NB4 (cell line): ENCODE data around the gene KIAA0319L.

Experiments
- DNase-seq: peaks from one replicate; pipeline ENCODE4 v3.0.0; 2010; ENCODE audit warnings: low read depth
- H3K4me3 ChIP-seq: one replicate; pipeline ENCODE4 v1.5.1; 2011; ENCODE audit warnings: mild to moderate bottlenecking, low read depth, low read length, moderate library complexity
- MYC ChIP-seq: IDR thresholded peaks from 2 replicates; pipeline ENCODE4 v1.6.1; 2011; ENCODE audit warnings: low read depth, low read length
- POLR2A ChIP-seq: IDR thresholded peaks from 2 replicates; pipeline ENCODE4 v1.6.1; 2011; ENCODE audit warnings: mild to moderate bottlenecking; ENCODE audit not compliant: insufficient read length; ENCODE audit errors: extremely low read depth
- TF ChIP-seq, protein P1 (sequence below): IDR thresholded peaks from one replicate; pipeline ENCODE4 v1.5.1; 2012; ENCODE audit warnings: low read depth, low read length
- TF ChIP-seq, protein P2 (sequence below): IDR thresholded peaks from 2 replicates; pipeline ENCODE4 v1.6.1; 2011; ENCODE audit warnings: low read depth, low read length

Gene KIAA0319L

DNA sequence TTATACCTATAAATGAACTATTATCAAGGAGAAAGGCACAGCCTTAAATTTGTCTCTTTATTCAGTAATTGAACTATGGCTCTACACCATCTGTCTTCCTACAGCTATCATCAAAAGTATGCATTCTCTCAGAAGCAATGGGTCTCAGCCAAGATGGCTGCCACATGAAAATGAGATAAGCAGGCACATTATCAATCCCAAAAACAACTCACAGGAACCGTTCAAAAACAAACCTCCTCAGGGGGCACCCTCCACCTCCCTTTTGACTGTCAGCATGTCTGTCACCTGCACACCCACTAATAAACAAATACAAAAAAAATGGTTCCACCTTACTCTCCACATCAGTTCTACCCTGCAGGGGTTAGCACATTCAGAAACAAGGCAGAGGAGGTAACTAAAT is 23.6 kb downstream of the KIAA0319L start:
- no peak for DNase-seq
- TF ChIP-seq, protein P1, sequence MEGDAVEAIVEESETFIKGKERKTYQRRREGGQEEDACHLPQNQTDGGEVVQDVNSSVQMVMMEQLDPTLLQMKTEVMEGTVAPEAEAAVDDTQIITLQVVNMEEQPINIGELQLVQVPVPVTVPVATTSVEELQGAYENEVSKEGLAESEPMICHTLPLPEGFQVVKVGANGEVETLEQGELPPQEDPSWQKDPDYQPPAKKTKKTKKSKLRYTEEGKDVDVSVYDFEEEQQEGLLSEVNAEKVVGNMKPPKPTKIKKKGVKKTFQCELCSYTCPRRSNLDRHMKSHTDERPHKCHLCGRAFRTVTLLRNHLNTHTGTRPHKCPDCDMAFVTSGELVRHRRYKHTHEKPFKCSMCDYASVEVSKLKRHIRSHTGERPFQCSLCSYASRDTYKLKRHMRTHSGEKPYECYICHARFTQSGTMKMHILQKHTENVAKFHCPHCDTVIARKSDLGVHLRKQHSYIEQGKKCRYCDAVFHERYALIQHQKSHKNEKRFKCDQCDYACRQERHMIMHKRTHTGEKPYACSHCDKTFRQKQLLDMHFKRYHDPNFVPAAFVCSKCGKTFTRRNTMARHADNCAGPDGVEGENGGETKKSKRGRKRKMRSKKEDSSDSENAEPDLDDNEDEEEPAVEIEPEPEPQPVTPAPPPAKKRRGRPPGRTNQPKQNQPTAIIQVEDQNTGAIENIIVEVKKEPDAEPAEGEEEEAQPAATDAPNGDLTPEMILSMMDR: no peak
- no peak for TF ChIP-seq MYC
- TF ChIP-seq POLR2A: no peak
- TF ChIP-seq, protein P2, sequence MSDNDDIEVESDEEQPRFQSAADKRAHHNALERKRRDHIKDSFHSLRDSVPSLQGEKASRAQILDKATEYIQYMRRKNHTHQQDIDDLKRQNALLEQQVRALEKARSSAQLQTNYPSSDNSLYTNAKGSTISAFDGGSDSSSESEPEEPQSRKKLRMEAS: no peak
- no peak overlapping the region for H3K4me3 ChIP-seq

DNA sequence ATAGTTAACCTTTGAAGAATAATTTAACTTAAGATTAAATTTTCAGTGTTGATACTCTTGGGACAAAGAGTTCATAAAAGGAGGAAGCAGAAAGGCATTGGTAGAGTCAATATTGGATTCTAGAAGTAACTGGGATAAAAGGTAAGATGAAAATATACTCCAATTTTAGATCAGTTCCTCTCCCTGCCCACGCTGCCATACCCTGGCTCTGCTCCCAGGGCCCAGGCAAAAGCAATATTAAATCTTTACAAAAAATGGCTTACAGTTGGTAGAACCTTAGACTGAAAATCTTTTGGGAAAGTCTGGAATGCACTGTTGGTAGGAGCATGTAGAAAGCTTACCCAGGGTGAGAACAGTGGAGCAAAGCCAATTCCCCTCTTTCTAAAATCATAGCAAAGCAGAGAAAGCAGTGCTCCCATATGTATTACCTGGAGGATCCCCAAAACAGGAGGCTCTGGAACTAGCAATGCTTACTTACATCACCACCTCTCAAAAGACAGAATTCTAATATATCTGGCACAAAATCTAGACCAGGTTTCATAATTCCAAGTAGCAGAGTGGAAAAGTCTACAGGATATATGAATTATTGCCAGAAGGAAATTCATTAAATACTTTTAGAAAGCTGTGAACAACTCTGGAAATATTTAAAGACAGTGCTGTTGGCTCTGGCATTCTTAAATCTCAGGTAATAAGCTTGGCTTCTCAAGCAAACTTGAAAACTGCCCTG is 24.5 kb downstream of the KIAA0319L start:
- TF ChIP-seq POLR2A: no peak
- TF ChIP-seq, protein P1: no peak
- no peak for TF ChIP-seq MYC
- TF ChIP-seq, protein P2: no peak
- no peak overlapping the region for H3K4me3 ChIP-seq
- no peak for DNase-seq

DNA sequence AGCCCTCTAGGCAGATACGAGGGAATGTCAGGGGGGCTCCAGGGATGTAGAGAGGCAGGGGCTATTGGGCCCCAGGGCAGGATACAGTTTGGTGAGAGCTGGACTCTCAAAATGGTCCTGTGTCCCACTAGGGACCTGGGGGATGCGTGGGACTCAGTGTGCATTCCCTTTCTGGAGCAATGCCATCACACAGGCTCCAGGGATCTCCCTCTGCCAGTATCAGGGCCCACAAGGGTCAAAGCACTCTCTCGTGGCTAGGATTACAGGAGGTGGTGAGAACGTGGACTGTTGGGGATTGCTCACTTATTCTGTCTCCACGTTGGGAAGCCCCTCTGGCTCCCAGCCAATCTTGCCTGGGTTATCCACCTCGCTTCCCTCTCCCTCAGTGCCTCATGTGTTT is 25.8 kb downstream of the KIAA0319L start:
- no peak overlapping the region for H3K4me3 ChIP-seq

DNA sequence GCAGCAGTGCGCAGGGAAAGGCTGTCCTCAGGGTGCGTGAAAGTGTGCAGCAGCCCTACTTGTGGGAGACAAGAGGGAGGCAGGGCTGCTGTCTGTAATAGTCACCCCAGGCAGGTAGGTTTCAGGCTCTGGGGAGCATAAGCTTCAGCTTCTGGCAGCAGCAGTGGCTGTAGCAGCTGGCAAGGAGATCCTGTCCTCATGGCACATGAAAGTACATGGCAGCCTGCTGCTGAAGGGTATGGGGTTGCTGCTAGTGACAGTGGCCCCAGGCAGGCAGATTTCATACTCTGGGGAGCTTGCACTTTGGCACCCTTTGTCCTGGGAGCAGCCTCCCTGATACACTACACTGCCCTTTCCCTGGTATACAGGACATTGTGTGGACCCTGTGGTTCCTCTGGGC is 26.3 kb downstream of the KIAA0319L start:
- no peak for DNase-seq
- TF ChIP-seq POLR2A (no peak), MYC (no peak)
- TF ChIP-seq, protein P2: no peak
- TF ChIP-seq, protein P1: no peak
- no peak overlapping the region for H3K4me3 ChIP-seq

More for the DNA sequence above, 25.8 kb downstream of the KIAA0319L start:
- DNase-seq: no peak
- TF ChIP-seq MYC: no peak
- TF ChIP-seq, protein P1: no peak
- TF ChIP-seq POLR2A: no peak
- TF ChIP-seq, protein P2: no peak

DNA sequence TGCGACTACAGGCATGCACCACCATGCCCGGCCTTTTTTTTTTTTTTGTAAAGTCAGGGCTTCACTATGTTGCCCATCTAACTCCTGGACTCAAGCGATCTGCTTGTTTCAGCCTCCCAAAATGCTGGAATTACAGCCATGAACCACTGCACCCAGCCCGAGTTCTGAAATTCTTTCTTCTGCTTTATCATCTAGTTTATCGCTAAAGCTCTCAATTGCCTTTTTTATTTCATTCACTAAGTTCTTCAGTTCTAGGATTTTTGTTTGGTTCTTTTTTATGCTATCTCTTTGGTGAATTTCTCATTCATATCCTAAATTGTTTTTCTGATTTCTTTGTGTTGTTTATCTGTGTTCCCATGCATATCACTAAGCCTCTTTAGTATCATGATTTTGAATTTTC is 27.0 kb downstream of the KIAA0319L start:
- DNase-seq: no peak
- H3K4me3 ChIP-seq: no peak overlapping the region
- TF ChIP-seq POLR2A (no peak), MYC (no peak)
- TF ChIP-seq, protein P2: no peak
- TF ChIP-seq, protein P1: no peak
